Measurements from ENCODE around the gene TMEM233. TPM values are rescaled to one million over a fixed set of nuclear protein-coding genes. Genes with fewer than 3 reads are reported as not detected.
A peak's percentile ranks its signal among the peaks of the same experiment; 100 is the strongest.

The TMEM233 gene
- total and polyA plus RNA-seq, 9 of the 15 experiments (the other 6 are each of a cell fraction or from before 2014, with no cell fraction given) = 0.04 to 0.17 (median 0.07) TPM; not detected in 2

DNA sequence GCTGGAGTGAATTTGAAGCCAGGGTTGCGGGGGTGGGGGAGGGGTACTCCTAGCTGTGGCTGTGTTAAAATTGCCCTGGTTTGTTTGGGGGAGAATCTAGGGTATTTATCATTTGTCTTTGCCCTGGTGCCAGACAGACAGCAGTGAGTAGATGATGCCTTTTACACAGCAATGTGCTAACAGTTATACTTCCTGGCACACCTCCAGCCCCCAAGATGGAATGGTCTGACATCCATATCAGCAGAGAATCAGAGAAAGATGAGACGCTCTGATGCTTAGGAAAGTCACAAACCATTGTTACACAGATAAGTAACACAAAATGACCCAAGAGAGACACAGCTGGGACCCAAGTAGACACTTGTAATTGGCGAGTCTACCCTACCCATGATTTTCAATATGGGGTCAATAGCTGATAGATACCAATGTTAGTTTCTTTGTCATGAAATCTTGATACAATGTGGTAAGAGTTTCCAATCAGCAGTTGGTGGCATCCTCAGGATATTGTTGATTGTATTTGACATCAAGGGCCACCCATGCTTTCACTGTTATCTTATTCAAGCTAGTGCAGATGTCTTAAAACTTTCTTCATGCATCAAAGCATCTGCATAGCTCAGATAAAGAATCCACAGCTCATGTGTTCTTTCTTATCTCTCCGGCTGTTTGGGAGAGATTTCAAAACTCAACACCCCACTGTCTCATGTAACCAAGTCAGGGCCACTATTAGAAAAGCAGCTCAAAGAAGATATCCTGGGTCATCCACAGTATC is 71.8 kb downstream of the TMEM233 start (continued):
- TF ChIP-seq HOMEZ (CRISPR knock-in tag; IDR thresholded peaks at IDR 0.05) (no peak), IRF9 (tag; IDR thresholded peaks at IDR 0.05) (peak; percentile 78; the same call in 1 of the 2 replicates), MGA (IDR thresholded peaks at IDR 0.05) (no peak; the same call in 1 of the 2 replicates), STAG1 (CRISPR knock-in tag; IDR thresholded peaks at IDR 0.05; ENCODE audit: borderline replicate concordance) (no peak), SMARCA4 (IDR thresholded peaks at IDR 0.05) (peak; percentile 100), RBM39 (optimal IDR thresholded peaks at IDR 0.05; ENCODE audit: low read depth, low read length) (no peak), NCOR1 (IDR thresholded peaks at IDR 0.05) (peak; percentile 100), BCOR (IDR thresholded peaks at IDR 0.05) (peak; percentile 91), SMAD2 (IDR thresholded peaks at IDR 0.05; ENCODE audit: low read depth, low read length) (no peak), TCF15 (CRISPR knock-in tag; IDR thresholded peaks at IDR 0.05) (peak; percentile 22; the same call in 1 of the 2 replicates)
- TF ChIP-seq, protein P1, sequence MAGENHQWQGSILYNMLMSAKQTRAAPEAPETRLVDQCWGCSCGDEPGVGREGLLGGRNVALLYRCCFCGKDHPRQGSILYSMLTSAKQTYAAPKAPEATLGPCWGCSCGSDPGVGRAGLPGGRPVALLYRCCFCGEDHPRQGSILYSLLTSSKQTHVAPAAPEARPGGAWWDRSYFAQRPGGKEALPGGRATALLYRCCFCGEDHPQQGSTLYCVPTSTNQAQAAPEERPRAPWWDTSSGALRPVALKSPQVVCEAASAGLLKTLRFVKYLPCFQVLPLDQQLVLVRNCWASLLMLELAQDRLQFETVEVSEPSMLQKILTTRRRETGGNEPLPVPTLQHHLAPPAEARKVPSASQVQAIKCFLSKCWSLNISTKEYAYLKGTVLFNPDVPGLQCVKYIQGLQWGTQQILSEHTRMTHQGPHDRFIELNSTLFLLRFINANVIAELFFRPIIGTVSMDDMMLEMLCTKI (IDR thresholded peaks at IDR 0.05; ENCODE audit: partially characterized antibody) = no peak

Measured in K562 (cell line).